H1 (cell line): ENCODE measurements around the gene WNT1. TPM values are rescaled to one million over a fixed set of nuclear protein-coding genes. Genes with fewer than 3 reads are reported as not detected.

Source experiments
- CTCF ChIA-PET: fragments of 300-600 bp; sonication (Branson Sonifier 250); formaldehyde crosslinking; loops from one replicate; lab custom pipeline; 2021; ENCODE audit not compliant: partially characterized antibody; lab: Charles Lee
- POLR2A ChIA-PET: fragments of 300-600 bp; sonication (Branson Sonifier 250); formaldehyde crosslinking; loops from one replicate; lab custom pipeline; 2021; ENCODE audit warnings: inconsistent platforms; ENCODE audit not compliant: partially characterized antibody; lab: Charles Lee
- DNase-seq, 2 experiments: peaks; one replicate each; pipeline versions ENCODE4 v3.0.0 to v3.0.0-alpha.2; 2010 to 2022; ENCODE audit warnings: low spot score in 2 of 2, low read depth in 1 of 2, mixed read lengths in 1 of 2
- FAIRE-seq: peaks from 2 replicates; lab custom pipeline; 2011; peaks lifted over from hg19 to GRCh38; lab: Jason Lieb, UNC
- H2AFZ ChIP-seq: 2 replicates; pipeline ENCODE4 v1.8.1; 2012; ENCODE audit warnings: low read length, inconsistent platforms
- H2AK5ac ChIP-seq: 2 replicates; pipeline ENCODE4 v1.6.1; 2013; ENCODE audit warnings: low read depth, low read length
- H2BK120ac ChIP-seq: replicated peaks from 2 replicates; pipeline ENCODE3; 2013; ENCODE audit warnings: low read depth, low read length, inconsistent platforms
- H2BK12ac ChIP-seq: 2 replicates; pipeline ENCODE4 v1.6.1; 2013; ENCODE audit warnings: low read depth, low read length
- H2BK15ac ChIP-seq: 2 replicates; pipeline ENCODE4 v1.6.1; 2013; ENCODE audit warnings: low read length
- H2BK20ac ChIP-seq: 2 replicates; pipeline ENCODE4 v1.6.1; 2013; ENCODE audit warnings: low read length
- H2BK5ac ChIP-seq: 2 replicates; pipeline ENCODE4 v1.6.1; 2013; ENCODE audit warnings: low read depth, low read length
- H3K14ac ChIP-seq: 2 replicates; pipeline ENCODE4 v1.6.1; 2013; ENCODE audit warnings: inconsistent platforms; ENCODE audit not compliant: insufficient read length
- H3K18ac ChIP-seq: 2 replicates; pipeline ENCODE4 v1.6.1; 2013; ENCODE audit warnings: low read length; ENCODE audit errors: extremely low read depth
- H3K23ac ChIP-seq: 2 replicates; pipeline ENCODE4 v1.6.1; 2013; ENCODE audit warnings: inconsistent platforms; ENCODE audit not compliant: insufficient read length
- H3K23me2 ChIP-seq: 2 replicates; pipeline ENCODE4 v1.6.1; 2013; ENCODE audit warnings: low read depth, low read length
- H3K27ac ChIP-seq: 2 replicates; pipeline ENCODE4 v1.6.1; 2011; ENCODE audit warnings: low read depth, low read length, inconsistent platforms
- H3K27me3 ChIP-seq, 4 experiments: replicated peaks in 1 of 4; 1 replicate in 1 of 4; 2 replicates in 3 of 4; pipeline versions ENCODE4 v1.6.1 to v1.8.1; 2011 to 2013; ENCODE audit warnings: low read length in 3 of 4, mild to moderate bottlenecking in 3 of 4, inconsistent platforms in 2 of 4, mixed read lengths in 2 of 4, moderate library complexity in 1 of 4; ENCODE audit not compliant: control insufficient read depth in 3 of 4, insufficient read depth in 3 of 4; ENCODE audit errors: extremely low read depth in 1 of 4
- H3K36me3 ChIP-seq, 4 experiments: 2 replicates each; pipeline versions ENCODE4 v1.6.1 to v1.8.1; 2011 to 2013; ENCODE audit warnings: mild to moderate bottlenecking in 4 of 4, low read length in 3 of 4, moderate library complexity in 2 of 4, control low read depth in 1 of 4, inconsistent platforms in 1 of 4; ENCODE audit not compliant: insufficient read depth in 4 of 4, control insufficient read depth in 2 of 4
- H3K4ac ChIP-seq: replicated peaks from 2 replicates; pipeline ENCODE3; 2013; ENCODE audit warnings: low read length, low read depth, mixed read lengths, inconsistent platforms; ENCODE audit not compliant: insufficient read length
- H3K4me1 ChIP-seq, 4 experiments: replicated peaks in 1 of 4; 1 replicate in 1 of 4; 2 replicates in 3 of 4; pipeline versions ENCODE4 v1.6.1 to v1.8.1; 2011 to 2013; ENCODE audit warnings: low read length in 3 of 4, inconsistent platforms in 2 of 4, mixed read lengths in 1 of 4; ENCODE audit not compliant: insufficient read depth in 4 of 4, control insufficient read depth in 3 of 4
- H3K4me2 ChIP-seq, 2 experiments: 2 replicates each; pipeline versions ENCODE4 v1.6.1 to v1.8.1; 2011 to 2013; ENCODE audit warnings: low read depth in 2 of 2, low read length in 2 of 2, control low read depth in 1 of 2, inconsistent platforms in 1 of 2, mild to moderate bottlenecking in 1 of 2; ENCODE audit not compliant: insufficient read depth in 1 of 2
- H3K4me3 ChIP-seq, 4 experiments: fragments of 200-600, 300-600 bp in 1 of 4; sonication (generic), shearing (Covaris generic), sonication (Bioruptor Twin) in 1 of 4; 2 replicates each; pipeline versions ENCODE4 v1.5.1 to v1.8.1; 2011 to 2016; ENCODE audit warnings: low read length in 4 of 4, low read depth in 3 of 4, control low read depth in 2 of 4, inconsistent platforms in 2 of 4, mild to moderate bottlenecking in 2 of 4, mixed read lengths in 1 of 4, moderate library complexity in 1 of 4; ENCODE audit not compliant: insufficient read depth in 2 of 4; ENCODE audit errors: extremely low read depth in 1 of 4
- H3K56ac ChIP-seq: replicated peaks from 2 replicates; pipeline ENCODE3; 2013; ENCODE audit warnings: low read depth, mild to moderate bottlenecking, mixed read lengths, low read length, inconsistent platforms; ENCODE audit not compliant: insufficient read length
- H3K79me1 ChIP-seq: 2 replicates; pipeline ENCODE4 v1.6.1; 2013; ENCODE audit warnings: low read depth, low read length, control low read depth
- H3K79me2 ChIP-seq, 2 experiments: 2 replicates each; pipeline versions ENCODE4 v1.6.1 to v1.8.1; 2012 to 2013; ENCODE audit warnings: low read length in 2 of 2, mild to moderate bottlenecking in 2 of 2, inconsistent platforms in 1 of 2; ENCODE audit not compliant: insufficient read depth in 2 of 2, control insufficient read depth in 1 of 2
- H3K9ac ChIP-seq, 4 experiments: replicated peaks in 1 of 4; 1 replicate in 1 of 4; 2 replicates in 3 of 4; pipeline versions ENCODE4 v1.6.1 to v1.8.1; 2011 to 2013; ENCODE audit warnings: low read depth in 3 of 4, low read length in 3 of 4, control low read depth in 2 of 4, mild to moderate bottlenecking in 2 of 4, moderate library complexity in 2 of 4, inconsistent platforms in 1 of 4; ENCODE audit errors: extremely low read depth in 1 of 4
- H3K9me3 ChIP-seq, 2 experiments: 2 replicates each; pipeline versions ENCODE4 v1.6.1 to v1.8.1; 2012 to 2013; ENCODE audit warnings: mild to moderate bottlenecking in 2 of 2, moderate library complexity in 2 of 2, control low read depth in 1 of 2, inconsistent platforms in 1 of 2, low read depth in 1 of 2, low read length in 1 of 2, mixed read lengths in 1 of 2; ENCODE audit not compliant: insufficient read depth in 2 of 2
- H4K20me1 ChIP-seq, 2 experiments: replicated peaks in 1 of 2; 2 replicates each; pipeline versions ENCODE3 to v1.8.1; 2011 to 2013; ENCODE audit warnings: inconsistent platforms in 2 of 2, low read length in 2 of 2, mild to moderate bottlenecking in 1 of 2; ENCODE audit not compliant: insufficient read depth in 2 of 2, control insufficient read depth in 1 of 2
- H4K5ac ChIP-seq: 2 replicates; pipeline ENCODE4 v1.6.1; 2013; ENCODE audit warnings: low read length, low read depth, mixed read lengths, inconsistent platforms; ENCODE audit not compliant: insufficient read length
- H4K8ac ChIP-seq: 2 replicates; pipeline ENCODE4 v1.8.0; 2013; ENCODE audit warnings: mild to moderate bottlenecking, moderate library complexity, low read length, inconsistent platforms; ENCODE audit not compliant: insufficient read depth; ENCODE audit errors: extremely low read depth
- H4K91ac ChIP-seq: replicated peaks from 2 replicates; pipeline ENCODE3; 2013; ENCODE audit warnings: low read length, mixed read lengths, inconsistent platforms; ENCODE audit not compliant: insufficient read length
- ATF3 ChIP-seq: IDR thresholded peaks from 2 replicates; pipeline ENCODE4 v1.6.1; 2011; ENCODE audit warnings: low read depth, mild to moderate bottlenecking, low read length; ENCODE audit not compliant: insufficient read depth
- CEBPB ChIP-seq: IDR thresholded peaks from 2 replicates; pipeline ENCODE4 v1.6.1; 2012; ENCODE audit warnings: low read depth, low read length
- EP300 ChIP-seq, 2 experiments: IDR thresholded peaks; 1 replicate in 1 of 2; 2 replicates in 1 of 2; pipeline ENCODE4 v1.6.1; 2011 to 2012; ENCODE audit warnings: low read depth in 2 of 2, low read length in 2 of 2, mild to moderate bottlenecking in 2 of 2, borderline replicate concordance in 1 of 2, inconsistent platforms in 1 of 2, moderate library complexity in 1 of 2
- GABPA ChIP-seq: IDR thresholded peaks from 2 replicates; pipeline ENCODE4 v1.6.1; 2011; ENCODE audit warnings: mild to moderate bottlenecking, low read length, moderate library complexity, borderline replicate concordance; ENCODE audit not compliant: insufficient read depth
- KDM1A ChIP-seq: fragments of 200-600, 300-600 bp; sonication (generic); IDR thresholded peaks from 2 replicates; pipeline ENCODE4 v1.7.1; 2016; ENCODE audit warnings: mild to moderate bottlenecking, low read length, borderline replicate concordance
- KDM4A ChIP-seq: IDR thresholded peaks from one replicate; pipeline ENCODE4 v1.7.1; 2012; ENCODE audit warnings: low read depth, mild to moderate bottlenecking, moderate library complexity, low read length, inconsistent platforms; ENCODE audit not compliant: severe bottlenecking
- NANOG ChIP-seq: IDR thresholded peaks from 2 replicates; pipeline ENCODE4 v1.6.1; 2011; ENCODE audit warnings: low read length, low read depth, mild to moderate bottlenecking, inconsistent platforms; ENCODE audit not compliant: insufficient read depth, poor library complexity, severe bottlenecking
- RAD21 ChIP-seq, 2 experiments: IDR thresholded peaks in 1 of 2; conservative IDR thresholded peaks in 1 of 2; 2 replicates each; pipeline ENCODE4 v1.6.1; 2011; ENCODE audit warnings: low read depth in 2 of 2, low read length in 2 of 2, improper control_type of control experiment in 1 of 2, inconsistent platforms in 1 of 2, mild to moderate bottlenecking in 1 of 2, moderate library complexity in 1 of 2
- RBBP5 ChIP-seq: IDR thresholded peaks from 2 replicates; pipeline ENCODE4 v1.7.1; 2012; ENCODE audit warnings: low read depth, mild to moderate bottlenecking, inconsistent platforms, low read length, moderate library complexity, borderline replicate concordance
- SIN3A ChIP-seq, 2 experiments: IDR thresholded peaks in 1 of 2; conservative IDR thresholded peaks in 1 of 2; 2 replicates each; pipeline ENCODE4 v1.6.1; 2011 to 2012; ENCODE audit warnings: low read length in 2 of 2, improper control_type of control experiment in 1 of 2, low read depth in 1 of 2, mild to moderate bottlenecking in 1 of 2
- SIX5 ChIP-seq: IDR thresholded peaks from 2 replicates; pipeline ENCODE4 v1.6.1; 2011; ENCODE audit warnings: mild to moderate bottlenecking, low read depth, low read length
- WGBS, 2 experiments: shearing (Covaris generic) in 1 of 2; methylation state at CpG; one replicate each; pipeline versions ENCODE4 v1.1.6 to v1.1.7; 2013 to 2015; ENCODE audit warnings: low lambda C conversion rate in 2 of 2, mixed read lengths in 2 of 2, inconsistent platforms in 1 of 2, low coverage in 1 of 2, missing lambda C conversion rate in 1 of 2; ENCODE audit not compliant: insufficient replicate concordance in 2 of 2, insufficient coverage in 1 of 2, insufficient read length in 1 of 2; ENCODE audit errors: extremely low coverage in 1 of 2, missing lambda C conversion rate in 1 of 2; 5-methylcytosine and 5-hydroxymethylcytosine counted together
- polyA plus RNA-seq, 7 experiments: library from polyadenylated mRNA; depleted of rRNA in 3 of 7; stranded (reverse) in 5 of 7; unstranded in 2 of 7; fragments of >200 nt in 5 of 7; fragments of 200-250 nt in 2 of 7; gene quantifications; 1 replicate in 5 of 7; 2 replicates in 1 of 7; 4 replicates in 1 of 7; pipeline versions ENCODE4 v1.2.1 to v1.2.3, GENCODE V29; 2011 to 2013; ENCODE audit warnings: missing spikeins in 2 of 7, mixed read lengths in 2 of 7
- total RNA-seq: library from RNA; stranded (reverse); fragmentation: NEBNext Ultra II Directional; extraction: Animal tissue kit (Norgen Biotek cat#: 25700); gene quantifications from 2 replicates; pipeline ENCODE4 v1.2.1, GENCODE V29; 2021

The WNT1 gene
- total and polyA plus RNA-seq, 2 of the 8 experiments (the other 6 are each of a cell fraction or from before 2014, with no cell fraction given) = not detected

GRCh38 chr12:48929551-48929950 lies 48.6 kb upstream of the WNT1 start:
- Histone ChIP-seq H4K5ac (no peak overlapping the region), H3K56ac (no peak overlapping the region), H4K91ac (no peak overlapping the region), H2BK12ac (no peak overlapping the region), H2BK15ac (no peak overlapping the region), H4K8ac (no peak overlapping the region), H3K27ac (no peak overlapping the region), H3K27me3 (no peaks in the 10 kb centered on the region), H3K4me2 (no peak overlapping the region), H3K79me2 (no peaks in the 10 kb centered on the region), H3K9ac (no peak overlapping the region), H2AFZ (no peak overlapping the region), H2BK5ac (no peak overlapping the region), H3K4ac (no peak overlapping the region), H2BK120ac (no peak overlapping the region), H3K79me1 (no peaks in the 10 kb centered on the region), H3K36me3 (peaks cover 20 to 48% (median 28%) of the 10 kb centered on the region in 4 experiments; a peak in 7 of 8 replicates), H3K4me3 (no peak overlapping the region), H3K23me2 (peaks cover 6% of the 10 kb centered on the region), H2BK20ac (no peak overlapping the region), H3K18ac (no peak overlapping the region), H3K4me1 (peaks cover 0 to 5% (median 3%) of the 10 kb centered on the region in 4 experiments; a peak in 4 of 7 replicates), H3K14ac (no peak overlapping the region), H3K9me3 (no peaks in the 10 kb centered on the region), H3K23ac (no peak overlapping the region), H2AK5ac (no peak overlapping the region), H4K20me1 (peaks cover 8% of the 10 kb centered on the region in 2 experiments)
- ChIA-PET CTCF (interaction anchor here (0.7 to 20.2 kb wide), 14 partner anchors 7 to 650 kb away, joined by 3 to 280 read pairs (median 4); partner anchors contain the start of genes ARF3 and WNT1), POLR2A (interaction anchor here (0.7 to 1.4 kb wide), 8 partner anchors 16 to 97 kb away, joined by 3 to 5 read pairs (median 4); partner anchors contain the start of gene ARF3)
- no peak for FAIRE-seq
- WGBS, 2 experiments = 94% methylated on average over 1 of the region's 1 CpG; no CpG with 5 or more reads in 1 of the 2 experiments
- no peak for DNase-seq
- TF ChIP-seq ATF3 = no peak
- no peak for TF ChIP-seq KDM1A
- no peak for TF ChIP-seq NANOG
- no peak for TF ChIP-seq GABPA
- no peak for TF ChIP-seq EP300 (IDR thresholded peaks at IDR 0.05; ENCODE audit: borderline replicate concordance in 1 of 2, low read depth in 2 of 2, low read length in 2 of 2)
- no peak for TF ChIP-seq KDM4A
- no peak for TF ChIP-seq CEBPB
- no peak for TF ChIP-seq SIN3A (conservative IDR thresholded peaks at IDR 0.05 in 1 of 2, IDR thresholded peaks at IDR 0.05 in 1 of 2; ENCODE audit: low read depth in 1 of 2, low read length in 2 of 2)
- no peak for TF ChIP-seq SIX5
- no peak for TF ChIP-seq RAD21 (IDR thresholded peaks at IDR 0.05 in 1 of 2, conservative IDR thresholded peaks at IDR 0.05 in 1 of 2; ENCODE audit: low read depth in 2 of 2, low read length in 2 of 2)
- no peak for TF ChIP-seq RBBP5
